K562 (cell line): ENCODE data around the gene SLC4A2. TPM values are rescaled to one million over a fixed set of nuclear protein-coding genes. Genes with fewer than 3 reads are reported as not detected.

Experiments used
- ATAC-seq: fragments of 200-7000 bp; cut with Tn5 transposase; 3 replicates; pipeline ENCODE4 v1.9.1; 2020; ENCODE audit warnings: moderate library complexity
- BruUV-seq: library from RNA; stranded (reverse); fragments of 400-500 nt; replicated peaks from 2 replicates; lab custom pipeline; 2021; lab: Mats Ljungman, UMichigan
- CTCF ChIA-PET: fragments of 300-600 bp; formaldehyde crosslinking; extraction: SDS; loops from one replicate; lab custom pipeline; 2021; ENCODE audit warnings: low intra/inter-chr PET ratio; lab: Yijun Ruan, JAX
- POLR2A ChIA-PET: fragments of 300-600, 350-650 bp; sonication (Branson Sonifier 250); formaldehyde crosslinking; extraction: SDS; loops from one replicate; lab custom pipeline; 2021; ENCODE audit warnings: antibody characterized with exemption, inconsistent platforms; lab: Yijun Ruan, JAX
- DNase-seq, 4 experiments: peaks; one replicate each; pipeline versions ENCODE4 v3.0.0 to v3.0.0-alpha.2; 2011 to 2018; ENCODE audit warnings: low spot score in 3 of 4, mixed read lengths in 3 of 4; ENCODE audit errors: extremely low read depth in 1 of 4
- FAIRE-seq: peaks from 2 replicates; lab custom pipeline; 2011; peaks lifted over from hg19 to GRCh38; lab: Jason Lieb, UNC
- H2AFZ ChIP-seq: 2 replicates; pipeline ENCODE4 v1.6.0; 2011; ENCODE audit warnings: low read depth, low read length, control low read depth, inconsistent platforms
- H3K27ac ChIP-seq: fragments of 200-600 bp; 3 replicates; pipeline ENCODE4 v1.8.0; 2011; ENCODE audit warnings: low read depth, mild to moderate bottlenecking, control low read depth, inconsistent platforms, low read length, moderate library complexity, mixed read lengths; ENCODE audit errors: extremely low read depth
- H3K27me3 ChIP-seq, 2 experiments: fragments of 300-600 bp in 1 of 2; 2 replicates in 1 of 2; 3 replicates in 1 of 2; pipeline versions ENCODE4 v1.6.0 to v1.8.0; 2011; ENCODE audit warnings: inconsistent platforms in 2 of 2, low read length in 2 of 2, mild to moderate bottlenecking in 1 of 2, mixed read lengths in 1 of 2, moderate library complexity in 1 of 2; ENCODE audit not compliant: control insufficient read depth in 2 of 2, insufficient read depth in 2 of 2
- H3K36me3 ChIP-seq: fragments of 300-600 bp; 3 replicates; pipeline ENCODE4 v1.8.0; 2011; ENCODE audit warnings: mild to moderate bottlenecking, low read length, inconsistent platforms; ENCODE audit not compliant: control insufficient read depth, insufficient read depth
- H3K4me1 ChIP-seq, 2 experiments: fragments of 200-600 bp in 1 of 2; replicated peaks in 1 of 2; 2 replicates in 1 of 2; 3 replicates in 1 of 2; pipeline versions ENCODE4 v1.5.1 to v1.8.0; 2011; ENCODE audit warnings: inconsistent platforms in 2 of 2, low read length in 2 of 2, mild to moderate bottlenecking in 1 of 2, mixed read lengths in 1 of 2, moderate library complexity in 1 of 2; ENCODE audit not compliant: control insufficient read depth in 2 of 2, insufficient read depth in 2 of 2
- H3K4me2 ChIP-seq: 2 replicates; pipeline ENCODE4 v1.6.1; 2011; ENCODE audit warnings: low read length, control low read depth, inconsistent platforms, mixed read lengths; ENCODE audit not compliant: insufficient read depth
- H3K4me3 ChIP-seq: fragments of 200-600 bp; sonication (generic), shearing (Covaris generic); 2 replicates; pipeline ENCODE4 v1.5.1; 2016; ENCODE audit warnings: control low read depth, inconsistent platforms
- H3K79me2 ChIP-seq: fragments of 200-600 bp; 3 replicates; pipeline ENCODE4 v1.8.0; 2011; ENCODE audit warnings: low read length, inconsistent platforms; ENCODE audit not compliant: control insufficient read depth, insufficient read depth
- H3K9ac ChIP-seq, 2 experiments: 2 replicates each; pipeline versions ENCODE4 v1.6.0 to v1.6.1; 2011; ENCODE audit warnings: low read depth in 2 of 2, low read length in 2 of 2, control low read depth in 1 of 2, inconsistent platforms in 1 of 2, mild to moderate bottlenecking in 1 of 2, mixed read lengths in 1 of 2; ENCODE audit not compliant: insufficient read depth in 1 of 2
- H3K9me1 ChIP-seq: one replicate; pipeline ENCODE4 v1.6.0; 2011; ENCODE audit warnings: inconsistent platforms, mild to moderate bottlenecking, low read length, moderate library complexity; ENCODE audit not compliant: control insufficient read depth, insufficient read depth
- H3K9me3 ChIP-seq: replicated peaks from 2 replicates; pipeline ENCODE4 v1.5.1; 2011; ENCODE audit warnings: low read depth, low read length, inconsistent platforms; ENCODE audit not compliant: control insufficient read depth, insufficient read depth
- H4K20me1 ChIP-seq: replicated peaks from 2 replicates; pipeline ENCODE4 v1.6.1; 2011; ENCODE audit warnings: low read length, inconsistent platforms, mixed read lengths; ENCODE audit not compliant: control insufficient read depth, insufficient read depth
- BRD9 ChIP-seq: fragments of 450-650 bp; IDR thresholded peaks from 2 replicates; pipeline ENCODE4 v1.6.1; 2018; ENCODE audit warnings: low read depth; ENCODE audit not compliant: partially characterized antibody
- CTBP1 ChIP-seq: fragments of 450-650 bp; IDR thresholded peaks from 2 replicates; pipeline ENCODE4 v1.6.1; 2016; ENCODE audit warnings: borderline replicate concordance
- FIP1L1 ChIP-seq: fragments of 200-400 bp; formaldehyde crosslinking; IDR thresholded peaks from 2 replicates; pipeline ENCODE4 v1.6.1; 2018; ENCODE audit warnings: mild to moderate bottlenecking, low read depth, low read length; ENCODE audit not compliant: poor library complexity, severe bottlenecking
- FOXK2 ChIP-seq, 2 experiments: fragments of 450-650 bp; IDR thresholded peaks in 1 of 2; conservative IDR thresholded peaks in 1 of 2; 2 replicates each; pipeline ENCODE4 v1.6.1; 2016; ENCODE audit warnings: low read depth in 2 of 2, mild to moderate bottlenecking in 1 of 2
- GATA2 ChIP-seq: sonication (generic); formaldehyde crosslinking; IDR thresholded peaks from 2 replicates; pipeline ENCODE4 v1.4.0; 2020; ENCODE audit warnings: mild to moderate bottlenecking, missing genetic modification reagents
- HNRNPK ChIP-seq: fragments of 200-400 bp; formaldehyde crosslinking; IDR thresholded peaks from one replicate; pipeline ENCODE4 v1.6.1; 2018; ENCODE audit warnings: mild to moderate bottlenecking, low read depth, low read length; ENCODE audit not compliant: poor library complexity, severe bottlenecking
- HNRNPUL1 ChIP-seq: fragments of 200-400 bp; formaldehyde crosslinking; IDR thresholded peaks from 2 replicates; pipeline ENCODE4 v1.6.1; 2017; ENCODE audit warnings: low read length
- ID3 ChIP-seq, 2 experiments: fragments of 250-450 bp in 1 of 2; fragments of 450-650 bp in 1 of 2; sonication (Bioruptor Pico) in 1 of 2; IDR thresholded peaks; 2 replicates each; pipeline versions ENCODE4 v1.6.1 to v1.8.0; 2016 to 2021; ENCODE audit warnings: mild to moderate bottlenecking in 2 of 2, moderate library complexity in 2 of 2, missing compliant biosample characterization in 1 of 2, missing genetic modification characterization in 1 of 2
- KDM2B ChIP-seq: fragments of 250-450 bp; sonication (Bioruptor Pico); IDR thresholded peaks from 2 replicates; pipeline ENCODE4 v1.8.0; 2021; ENCODE audit warnings: mild to moderate bottlenecking, moderate library complexity
- MTA1 ChIP-seq: fragments of 450-650 bp; IDR thresholded peaks from 2 replicates; pipeline ENCODE4 v1.6.1; 2017; ENCODE audit warnings: borderline replicate concordance
- OTX1 ChIP-seq: fragments of 450-650 bp; formaldehyde crosslinking; IDR thresholded peaks from 2 replicates; pipeline ENCODE4 v1.4.0; 2022; ENCODE audit warnings: mild to moderate bottlenecking
- RBM22 ChIP-seq: fragments of 200-400 bp; formaldehyde crosslinking; IDR thresholded peaks from 2 replicates; pipeline ENCODE4 v1.6.1; 2018; ENCODE audit warnings: low read length, low read depth; ENCODE audit not compliant: poor library complexity, severe bottlenecking
- SAFB2 ChIP-seq: fragments of 200-400 bp; formaldehyde crosslinking; IDR thresholded peaks from 2 replicates; pipeline ENCODE4 v1.6.1; 2018; ENCODE audit warnings: borderline replicate concordance, low read length, low read depth, moderate library complexity; ENCODE audit not compliant: severe bottlenecking
- SMAD1 ChIP-seq: fragments of 150-350 bp; IDR thresholded peaks from 2 replicates; pipeline ENCODE4 v1.6.1; 2014; ENCODE audit warnings: low read length, low read depth; ENCODE audit not compliant: partially characterized antibody
- SRSF7 ChIP-seq: fragments of 200-400 bp; formaldehyde crosslinking; optimal IDR thresholded peaks from 2 replicates; pipeline ENCODE3; 2017; ENCODE audit warnings: mild to moderate bottlenecking, low read depth, low read length
- ZBTB33 ChIP-seq: sonication (generic); formaldehyde crosslinking; IDR thresholded peaks from 2 replicates; pipeline ENCODE4 v1.8.1; 2023; ENCODE audit warnings: mild to moderate bottlenecking, missing genetic modification reagents
- ZFP1 ChIP-seq: fragments of 450-650 bp; formaldehyde crosslinking; IDR thresholded peaks from 2 replicates; pipeline ENCODE4 v1.4.0; 2020; ENCODE audit warnings: mild to moderate bottlenecking, mixed read lengths
- ZNF316 ChIP-seq: fragments of 450-650 bp; IDR thresholded peaks from 2 replicates; pipeline ENCODE4 v1.6.1; 2016
- ZNF695 ChIP-seq: fragments of 450-650 bp; formaldehyde crosslinking; IDR thresholded peaks from 2 replicates; pipeline ENCODE4 v1.4.0; 2020; ENCODE audit warnings: mild to moderate bottlenecking, moderate library complexity
- WGBS: fragments of 100-300 bp; shearing (Covaris generic); methylation state at CpG from one replicate; pipeline ENCODE4 v1.1.6; 2016; ENCODE audit warnings: low coverage, mixed read lengths; ENCODE audit not compliant: insufficient coverage; ENCODE audit errors: missing lambda C conversion rate; 5-methylcytosine and 5-hydroxymethylcytosine counted together
- in situ Hi-C: fragments of 300-500 bp; cut with MboI; formaldehyde crosslinking; loops from 4 replicates; pipeline ENCODE4 v1.15.0; 2018; ENCODE audit warnings: inconsistent platforms, mixed read lengths
- intact Hi-C: fragments of 100-400 bp; cut with micrococcal nuclease; formaldehyde crosslinking; loops from 2 replicates; pipeline ENCODE4 v1.14.2; 2022
- polyA plus RNA-seq, 8 experiments: library from polyadenylated mRNA; depleted of rRNA in 4 of 8; stranded (reverse) in 5 of 8; unstranded in 3 of 8; fragments of >200 nt; fragmentation: Nextera tagmentation in 2 of 8; fragmentation: Illumina TruSeq in 1 of 8; extraction: Ambion mirVana in 2 of 8; extraction: Trizol in 1 of 8; gene quantifications; 2 replicates each; pipeline versions ENCODE4 v1.2.1 to v1.2.3, GENCODE V29; 2011 to 2014; ENCODE audit warnings: inconsistent platforms in 1 of 8, missing spikeins in 1 of 8
- total RNA-seq, 7 experiments: library from RNA; depleted of rRNA in 6 of 7; stranded (reverse); fragments of >200 nt in 6 of 7; fragmentation: Illumina TruSeq in 2 of 7; extraction: Trizol in 2 of 7; gene quantifications; 2 replicates each; pipeline versions ENCODE4 v1.2.1 to v1.2.3, GENCODE V29; 2011 to 2021; ENCODE audit warnings: low replicate concordance in 1 of 7

The SLC4A2 gene
- total and polyA plus RNA-seq, 9 of the 15 experiments (the other 6 are each of a cell fraction or from before 2014, with no cell fraction given) = 11.4 to 375 (median 130) TPM

- TF ChIP-seq HNRNPK (no peak), RBM22 (peak; percentile 12)
Observed at GRCh38 chr7:151125470-151125845, 66.1 kb downstream of the SLC4A2 start (continued).

GRCh38 chr7:151125846-151126481 is 66.6 kb downstream of the SLC4A2 start:
- WGBS = 95% methylated on average over 39 of the region's 58 CpGs
- no peak for TF ChIP-seq GATA2 (CRISPR knock-in tag)
- TF ChIP-seq SAFB2 = no peak
- no peak for TF ChIP-seq HNRNPUL1
- TF ChIP-seq SMAD1 = no peak
- peak; percentile 66; the same call in 1 of the 2 replicates for TF ChIP-seq ZBTB33 (CRISPR knock-in tag)
- TF ChIP-seq ZNF695 (CRISPR knock-in tag) = no peak
- no peak for TF ChIP-seq MTA1
- no peak for TF ChIP-seq ZFP1 (CRISPR knock-in tag)
- TF ChIP-seq ID3 (CRISPR knock-in tag; IDR thresholded peaks at IDR 0.05) = no peak
- TF ChIP-seq ID3 (tag; IDR thresholded peaks at IDR 0.05) = no peak
- TF ChIP-seq ZNF316 = no peak
- TF ChIP-seq FOXK2 (conservative IDR thresholded peaks at IDR 0.05 in 1 of 2, IDR thresholded peaks at IDR 0.05 in 1 of 2; ENCODE audit: low read depth in 2 of 2) = no peak
- TF ChIP-seq KDM2B (CRISPR knock-in tag) = no peak
- no peak for TF ChIP-seq CTBP1
- TF ChIP-seq OTX1 (CRISPR knock-in tag) = no peak
- no peak for TF ChIP-seq SRSF7
- no peak for TF ChIP-seq BRD9
- no peak for TF ChIP-seq FIP1L1

More at GRCh38 chr7:151125846-151126481, 66.6 kb downstream of the SLC4A2 start:
- ChIA-PET CTCF (interaction anchor here (1.2 to 4.4 kb wide), 2 partner anchors 47 to 177 kb away, joined by 3 to 74 read pairs; no protein-coding TSS in a partner anchor), POLR2A (no interaction called here)
- Histone ChIP-seq H3K27me3 (no peaks in the 10 kb centered on the region; a peak in 1 of 5 replicates), H3K36me3 (peaks cover 95% of the 10 kb centered on the region), H3K9me1 (peaks cover 5% of the 10 kb centered on the region), H4K20me1 (peaks cover 13% of the 10 kb centered on the region), H3K79me2 (peaks cover 10% of the 10 kb centered on the region; the same call in 2 of the 3 replicates), H3K27ac (no peak overlapping the region), H3K4me1 (peaks cover 0 to 41% of the 10 kb centered on the region in 2 experiments; a peak in 1 of 5 replicates), H2AFZ (no peak overlapping the region), H3K9me3 (no peaks in the 10 kb centered on the region), H3K4me2 (no peak overlapping the region), H3K9ac (no peak overlapping the region), H3K4me3 (no peak overlapping the region)
- FAIRE-seq (no peak), DNase-seq (peak in 2 of 4 experiments; percentile 55 to 62), ATAC-seq (no peak)
- in situ Hi-C loops (no loop called here), intact Hi-C loops (loop anchor here (2.0 kb wide), 1 partner anchor 177 kb away; no protein-coding TSS in a partner anchor)
- BruUV-seq = no TSS peak
